ENCODE measurements around the gene IRF7.

IRF7 gene

GRCh38 chr11:640021-640706, 24.4 kb upstream of the IRF7 start:
- no peak for DNase-seq (ENCODE audit: low read depth)

GRCh38 chr11:639332-639955, 23.7 kb upstream of the IRF7 start:
- no peak for DNase-seq (ENCODE audit: low read depth)

- no peak for DNase-seq (ENCODE audit: low read depth)
These were observed 23.0 kb upstream of the IRF7 start for GRCh38 chr11:638631-639331.

GRCh38 chr11:637593-638521, 22.1 kb upstream of the IRF7 start:
- DNase-seq (ENCODE audit: low read depth) = no peak

- no peak for DNase-seq (ENCODE audit: low read depth)
These were observed 21.5 kb upstream of the IRF7 start for GRCh38 chr11:637333-637592.

- no peak for DNase-seq (ENCODE audit: low read depth)
These were observed 21.0 kb upstream of the IRF7 start, which contains the start of gene DRD4 for GRCh38 chr11:636511-637332. TSS of gene DRD4 (plus strand) at chr11:637269. CDS start at chr11:637305, 36 bp downstream.

DNA sequence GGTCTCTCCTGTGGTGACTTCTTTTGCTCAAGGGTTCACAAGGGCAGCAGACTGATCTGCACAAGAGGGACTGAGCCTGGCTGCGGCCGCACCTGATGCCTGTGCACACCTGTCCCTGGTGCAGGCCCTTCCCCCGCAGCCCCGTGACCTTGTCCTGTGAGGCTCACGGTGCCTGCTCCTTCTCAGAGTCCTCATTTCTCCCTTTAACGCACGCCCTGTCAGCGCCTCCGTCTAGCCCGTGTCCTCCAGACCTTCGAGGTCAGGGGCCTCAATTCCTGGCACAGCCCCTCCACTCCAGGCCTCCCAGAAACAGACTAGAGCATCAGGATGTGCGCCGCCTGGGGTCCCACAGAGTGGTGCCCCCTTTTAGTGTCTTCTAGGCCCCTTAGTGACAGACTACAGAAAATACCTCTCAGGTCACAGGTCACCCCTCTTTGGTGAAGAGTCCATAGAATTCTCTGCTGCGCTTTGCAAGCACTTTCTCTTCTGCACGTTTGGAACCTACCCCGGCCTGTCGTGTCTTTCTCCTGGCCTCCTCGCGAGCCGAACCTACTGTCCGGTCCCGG, 20.3 kb upstream of the IRF7 start:
- no peak for DNase-seq (ENCODE audit: low read depth)

DNA sequence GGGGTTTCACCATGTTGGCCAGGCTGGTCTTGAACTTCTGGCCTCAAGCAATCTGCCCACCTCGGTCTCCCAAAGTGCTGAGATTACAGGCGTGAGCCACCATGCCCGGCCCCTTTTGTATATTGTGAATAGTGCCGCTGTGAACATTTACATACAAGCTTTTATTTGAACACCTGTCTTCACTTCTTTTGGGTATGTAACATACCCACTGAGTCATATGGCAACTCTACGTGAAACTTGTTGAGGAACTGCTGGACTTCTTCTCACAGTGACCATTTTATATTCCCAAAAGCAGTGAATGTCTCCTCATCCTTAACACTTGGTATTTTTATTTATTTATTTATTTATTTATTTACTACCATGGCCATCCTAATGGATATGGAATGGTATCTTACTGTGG, 15.1 kb upstream of the IRF7 start:
- no peak for DNase-seq (ENCODE audit: low read depth)

- DNase-seq (ENCODE audit: low read depth) = no peak
These were observed 13.5 kb upstream of the IRF7 start for GRCh38 chr11:629237-629583.

GRCh38 chr11:628056-628455, 12.3 kb upstream of the IRF7 start:
- DNase-seq (ENCODE audit: low read depth) = no peak

- no peak for DNase-seq (ENCODE audit: low read depth)
These were observed 11.5 kb upstream of the IRF7 start for GRCh38 chr11:627308-627576.

DNA sequence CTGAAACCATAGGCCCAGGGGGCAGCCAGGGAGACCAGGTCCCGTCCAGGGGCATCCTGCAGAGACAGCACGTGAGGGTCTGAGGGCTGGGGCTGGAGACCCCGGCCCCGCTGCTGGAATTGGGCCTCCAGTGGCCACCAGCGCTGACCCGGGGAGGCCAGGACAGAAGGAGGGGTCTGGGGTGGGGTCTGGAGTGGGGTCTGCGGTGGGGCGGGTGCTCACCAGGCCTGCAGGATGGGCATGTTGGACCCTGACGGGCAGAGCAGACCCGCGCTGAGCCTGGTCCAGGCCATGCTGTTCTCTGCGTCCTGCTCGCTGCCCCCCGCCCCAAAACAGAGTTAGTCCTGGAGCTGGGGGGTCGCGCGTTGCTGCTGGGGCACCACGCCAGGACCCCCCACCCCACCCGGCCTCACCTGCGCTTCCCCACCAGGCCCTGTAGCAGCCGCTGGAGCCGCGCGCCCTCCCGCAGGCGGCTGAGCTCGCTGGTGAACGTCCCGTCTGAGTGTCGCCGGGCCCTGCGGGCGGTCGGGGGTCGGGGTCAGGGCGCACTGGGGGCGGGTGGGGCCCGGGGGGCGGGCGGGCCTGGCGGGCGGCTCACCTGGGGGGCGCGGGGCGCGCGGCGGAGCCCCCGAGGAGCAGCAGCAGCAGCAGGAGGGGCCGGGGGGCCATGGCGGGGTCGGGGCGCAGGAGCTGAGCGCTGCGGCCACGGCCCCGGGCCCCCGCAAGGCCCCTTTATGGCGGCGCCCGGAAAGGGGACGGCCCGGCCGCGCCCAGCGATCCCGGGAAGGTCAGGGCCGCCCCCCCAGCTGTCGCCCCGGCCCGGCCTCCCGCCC, 10.9 kb upstream of the IRF7 start, which contains the start of gene SCT:
Gene SCT, minus strand, starts transcription at position 707 of the 833 bp plus-strand sequence. Its CDS starts 38 bp downstream, at position 669.
- DNase-seq (ENCODE audit: low read depth) = no peak

- no peak for DNase-seq (ENCODE audit: low read depth)
These were observed 10.0 kb upstream of the IRF7 start for GRCh38 chr11:625636-626268.

GRCh38 chr11:624705-625635, 9.2 kb upstream of the IRF7 start, which contains the start of gene CDHR5:
TSS of gene CDHR5 (minus strand) at chr11:624955. CDS start at chr11:624902, 53 bp downstream.
- no peak for DNase-seq (ENCODE audit: low read depth)

DNA sequence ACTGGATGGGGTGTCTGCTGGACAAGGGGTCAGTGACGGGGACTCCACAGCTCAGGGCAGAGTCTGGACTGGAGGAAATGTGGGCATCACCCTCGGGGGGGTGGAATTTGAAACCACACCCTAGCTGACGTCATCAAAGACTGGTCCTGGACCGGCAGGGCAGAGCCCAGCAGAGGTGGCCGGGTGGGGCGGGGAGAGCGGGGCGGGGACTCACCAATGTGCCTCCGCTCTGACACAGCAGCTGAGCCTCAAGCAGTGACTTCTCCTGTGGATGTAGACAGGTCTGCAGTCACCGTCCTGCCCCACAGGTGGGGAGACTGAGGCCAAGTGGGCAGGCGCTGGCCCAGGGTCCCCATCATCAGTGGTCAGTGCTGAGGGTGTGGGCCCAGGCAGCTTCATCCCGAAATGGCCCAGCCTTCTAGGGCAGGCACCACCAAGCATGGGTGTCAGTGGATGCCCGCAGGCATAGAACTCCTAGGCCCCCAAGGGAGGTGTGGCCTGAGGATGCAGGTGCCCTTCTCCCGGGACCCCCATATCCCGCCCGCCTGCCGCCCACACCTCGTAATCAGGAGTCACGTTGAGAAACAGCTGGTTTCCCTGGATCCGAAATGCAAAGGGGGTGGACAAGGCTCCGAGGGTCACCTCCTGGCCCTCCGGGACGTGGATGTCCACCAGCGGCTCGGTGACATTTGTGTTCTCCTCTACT, 8.4 kb upstream of the IRF7 start:
- DNase-seq (ENCODE audit: low read depth) = no peak

DNA sequence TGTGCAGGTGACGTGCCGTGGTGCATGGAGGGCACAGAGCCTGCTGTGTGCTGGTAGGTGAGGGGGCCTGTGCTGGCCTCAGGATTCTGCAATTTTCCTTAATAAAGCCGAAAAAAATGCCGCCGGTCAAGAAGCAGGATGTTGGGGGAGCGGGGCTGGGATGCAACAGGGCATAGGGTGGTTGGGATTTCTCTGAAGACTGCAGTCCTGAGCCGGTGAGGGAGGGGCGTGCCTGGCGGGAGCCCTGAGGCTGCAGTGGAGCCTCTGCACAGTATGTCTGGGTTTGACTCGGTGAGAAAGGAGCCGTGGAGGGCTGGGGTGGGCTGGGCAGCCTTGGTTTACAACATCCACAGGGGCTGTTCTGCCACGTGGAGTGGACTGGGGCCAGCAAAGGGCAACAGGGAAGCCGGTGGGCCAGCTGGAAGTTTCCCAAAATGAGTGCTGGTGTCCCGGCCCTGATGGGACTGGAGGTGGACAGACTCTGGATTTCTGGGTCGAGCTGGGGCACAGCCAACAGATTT, 7.7 kb upstream of the IRF7 start:
- DNase-seq (ENCODE audit: low read depth) = no peak

DNA sequence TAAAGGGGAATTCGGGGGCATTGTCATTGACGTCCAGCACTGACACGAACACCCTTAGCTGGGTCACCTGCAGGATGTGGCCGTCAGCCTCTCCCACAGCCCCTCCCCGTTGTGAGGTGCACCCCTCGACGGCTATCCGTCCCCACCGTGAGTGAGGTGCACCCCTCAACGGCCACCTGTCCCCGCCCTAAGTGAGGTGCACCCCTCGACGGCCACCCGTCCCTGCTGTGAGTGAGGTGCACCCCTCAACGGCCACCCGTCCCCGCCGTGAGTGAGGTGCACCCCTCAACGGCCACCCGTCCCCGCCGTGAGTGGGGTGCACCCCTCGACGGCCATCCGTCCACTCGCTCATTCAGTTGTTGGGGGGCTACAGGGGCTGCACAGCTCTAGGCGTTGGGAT, 6.1 kb upstream of the IRF7 start:
- DNase-seq (ENCODE audit: low read depth) = no peak
